ENCODE results near the gene NCOA1. TPM values are rescaled to one million over a fixed set of nuclear protein-coding genes. Genes with fewer than 3 reads are reported as not detected.

The NCOA1 gene
- total and polyA plus RNA-seq, 2 donors (not counting 3 experiments of a cell fraction or from before 2014, with no cell fraction given) = 11.4 to 14.1 TPM

GRCh38 chr2:24672589-24672988 lies 181.5 kb downstream of the NCOA1 start:
- TF ChIP-seq, protein P1, sequence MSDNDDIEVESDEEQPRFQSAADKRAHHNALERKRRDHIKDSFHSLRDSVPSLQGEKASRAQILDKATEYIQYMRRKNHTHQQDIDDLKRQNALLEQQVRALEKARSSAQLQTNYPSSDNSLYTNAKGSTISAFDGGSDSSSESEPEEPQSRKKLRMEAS (IDR thresholded peaks at IDR 0.05; ENCODE audit: insufficient read depth, insufficient read length) = no peak
- no peak for TF ChIP-seq GATA2 (IDR thresholded peaks at IDR 0.05; ENCODE audit: insufficient read depth, insufficient read length, low read depth, low read length)
- no peak for TF ChIP-seq POLR2AphosphoS5 (IDR thresholded peaks at IDR 0.05; ENCODE audit: insufficient read depth, low read depth, low read length)
- TF ChIP-seq MYC (IDR thresholded peaks at IDR 0.05; ENCODE audit: low read depth, low read length) = no peak
- no peaks in the 10 kb centered on the region for H3K9me1 ChIP-seq (replicated peaks; ENCODE audit: control insufficient read depth, extremely low read depth, insufficient read depth, low read length)
- CTCF ChIA-PET = interaction anchor here (1.0 kb wide), 1 partner anchor 9 kb away, joined by 3 read pairs; no protein-coding TSS in a partner anchor
- H3K36me3 ChIP-seq (ENCODE audit: control insufficient read depth in 2 of 2, extremely low read depth in 1 of 2, insufficient read depth in 2 of 2, low read length in 2 of 2) = no peaks in the 10 kb centered on the region
- no peak overlapping the region for H3K9ac ChIP-seq (replicated peaks; ENCODE audit: extremely low read depth, insufficient read depth, low read length)
- H3K9me3 ChIP-seq (replicated peaks; ENCODE audit: control insufficient read depth, insufficient read depth, low read length) = no peaks in the 10 kb centered on the region
- dilution Hi-C loops (cut with MboI; ENCODE audit: extremely low pct_ligation_motif_present, low sequenced_read_pairs) (no loop called here), intact Hi-C loops (cut with micrococcal nuclease) (no loop called here)
- no peaks in the 10 kb centered on the region for H3K79me2 ChIP-seq (ENCODE audit: control insufficient read depth, insufficient read depth, low read length)
- H4K20me1 ChIP-seq (replicated peaks; ENCODE audit: control insufficient read depth, extremely low read depth, insufficient read depth, low read length) = no peaks in the 10 kb centered on the region
- BruUV-seq (replicated peaks) = no TSS peak
- POLR2A ChIA-PET = no interaction called here
- H3K27me3 ChIP-seq (ENCODE audit: control insufficient read depth in 2 of 2, insufficient read depth in 2 of 2, low read length in 2 of 2) = no peaks in the 10 kb centered on the region
- no peak overlapping the region for H3K27ac ChIP-seq (ENCODE audit: insufficient read depth, low read depth, low read length)
- FAIRE-seq (no peak), DNase-seq (ENCODE audit: low read depth, low spot score) (no peak)
- H3K4me2 ChIP-seq (ENCODE audit: insufficient read depth, low read length) = no peak overlapping the region
- no peak overlapping the region for H3K4me3 ChIP-seq (replicated peaks in 1 of 3; ENCODE audit: insufficient read depth in 1 of 3, low read depth in 1 of 3, low read length in 3 of 3)
- H3K4me1 ChIP-seq (ENCODE audit: control insufficient read depth, extremely low read depth, insufficient read depth, low read length) = no peaks in the 10 kb centered on the region
- no peak overlapping the region for H2AFZ ChIP-seq (ENCODE audit: low read depth, low read length)

DNA sequence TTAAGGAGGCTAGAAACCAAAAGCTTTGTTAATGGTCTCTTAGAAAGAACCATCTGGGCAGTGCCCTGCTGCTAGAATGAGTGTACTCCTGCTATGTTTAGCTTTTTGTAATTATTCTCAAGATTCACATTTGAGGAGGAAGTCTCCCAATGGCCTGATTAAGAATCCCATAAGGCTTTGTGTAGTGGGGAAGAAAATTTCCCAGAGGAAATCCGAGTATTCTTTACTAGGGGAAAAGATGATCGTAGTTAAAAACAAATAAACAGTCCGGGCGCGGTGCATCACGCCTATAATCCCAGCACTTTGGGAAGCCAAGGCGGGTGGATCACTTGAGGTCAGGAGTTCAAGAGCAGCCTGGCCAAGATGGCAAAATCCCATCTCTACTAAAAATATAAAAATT lies 184.3 kb downstream of the NCOA1 start:
- CTCF ChIA-PET = interaction anchor here (1.3 to 2.5 kb wide), 2 partner anchors 10 to 11 kb away, joined by 5 to 6 read pairs; no protein-coding TSS in a partner anchor

More for the DNA sequence above, 184.3 kb downstream of the NCOA1 start:
- intact Hi-C loops (cut with micrococcal nuclease) = no loop called here
- H3K36me3 ChIP-seq (ENCODE audit: control insufficient read depth in 2 of 2, extremely low read depth in 1 of 2, insufficient read depth in 2 of 2, low read length in 2 of 2) = no peaks in the 10 kb centered on the region
- DNase-seq (ENCODE audit: low read depth, low spot score) = peak; percentile 47
- no peak overlapping the region for H2AFZ ChIP-seq (ENCODE audit: low read depth, low read length)
- H3K9me1 ChIP-seq (replicated peaks; ENCODE audit: control insufficient read depth, extremely low read depth, insufficient read depth, low read length) = no peaks in the 10 kb centered on the region
- POLR2A ChIA-PET = no interaction called here
- H3K4me3 ChIP-seq (replicated peaks in 1 of 3; ENCODE audit: insufficient read depth in 1 of 3, low read depth in 1 of 3, low read length in 3 of 3) = no peak overlapping the region
- no peak overlapping the region for H3K4me2 ChIP-seq (ENCODE audit: insufficient read depth, low read length)
- no peaks in the 10 kb centered on the region for H3K79me2 ChIP-seq (ENCODE audit: control insufficient read depth, insufficient read depth, low read length)
- peak; percentile 55 for FAIRE-seq
- H3K27me3 ChIP-seq (ENCODE audit: control insufficient read depth in 2 of 2, insufficient read depth in 2 of 2, low read length in 2 of 2) = no peaks in the 10 kb centered on the region
- no peak overlapping the region for H3K9ac ChIP-seq (replicated peaks; ENCODE audit: extremely low read depth, insufficient read depth, low read length)
- no peaks in the 10 kb centered on the region for H3K9me3 ChIP-seq (replicated peaks; ENCODE audit: control insufficient read depth, insufficient read depth, low read length)
- TF ChIP-seq MYC (IDR thresholded peaks at IDR 0.05; ENCODE audit: low read depth, low read length) = no peak
- TF ChIP-seq, protein P2, sequence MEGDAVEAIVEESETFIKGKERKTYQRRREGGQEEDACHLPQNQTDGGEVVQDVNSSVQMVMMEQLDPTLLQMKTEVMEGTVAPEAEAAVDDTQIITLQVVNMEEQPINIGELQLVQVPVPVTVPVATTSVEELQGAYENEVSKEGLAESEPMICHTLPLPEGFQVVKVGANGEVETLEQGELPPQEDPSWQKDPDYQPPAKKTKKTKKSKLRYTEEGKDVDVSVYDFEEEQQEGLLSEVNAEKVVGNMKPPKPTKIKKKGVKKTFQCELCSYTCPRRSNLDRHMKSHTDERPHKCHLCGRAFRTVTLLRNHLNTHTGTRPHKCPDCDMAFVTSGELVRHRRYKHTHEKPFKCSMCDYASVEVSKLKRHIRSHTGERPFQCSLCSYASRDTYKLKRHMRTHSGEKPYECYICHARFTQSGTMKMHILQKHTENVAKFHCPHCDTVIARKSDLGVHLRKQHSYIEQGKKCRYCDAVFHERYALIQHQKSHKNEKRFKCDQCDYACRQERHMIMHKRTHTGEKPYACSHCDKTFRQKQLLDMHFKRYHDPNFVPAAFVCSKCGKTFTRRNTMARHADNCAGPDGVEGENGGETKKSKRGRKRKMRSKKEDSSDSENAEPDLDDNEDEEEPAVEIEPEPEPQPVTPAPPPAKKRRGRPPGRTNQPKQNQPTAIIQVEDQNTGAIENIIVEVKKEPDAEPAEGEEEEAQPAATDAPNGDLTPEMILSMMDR (IDR thresholded peaks at IDR 0.05; ENCODE audit: extremely low read depth in 1 of 2, insufficient read depth in 1 of 2, low read depth in 1 of 2, low read length in 2 of 2) = no peak
- no peak for TF ChIP-seq POLR2AphosphoS5 (IDR thresholded peaks at IDR 0.05; ENCODE audit: insufficient read depth, low read depth, low read length)
- TF ChIP-seq EZH2 (IDR thresholded peaks at IDR 0.05; ENCODE audit: borderline replicate concordance, low read depth, low read length, severe bottlenecking) = no peak
- no peak for TF ChIP-seq POLR2A (IDR thresholded peaks at IDR 0.05; ENCODE audit: low read depth, low read length)
- TF ChIP-seq JUN (IDR thresholded peaks at IDR 0.05; ENCODE audit: borderline replicate concordance, insufficient read depth, insufficient read length, low read depth) = no peak
- no peak for TF ChIP-seq FOS (IDR thresholded peaks at IDR 0.05; ENCODE audit: borderline replicate concordance, insufficient read depth, low read length)
- no peak for TF ChIP-seq GATA2 (IDR thresholded peaks at IDR 0.05; ENCODE audit: insufficient read depth, insufficient read length, low read depth, low read length)
- TF ChIP-seq, protein P1 (IDR thresholded peaks at IDR 0.05; ENCODE audit: insufficient read depth, insufficient read length) = no peak
- no peaks in the 10 kb centered on the region for H4K20me1 ChIP-seq (replicated peaks; ENCODE audit: control insufficient read depth, extremely low read depth, insufficient read depth, low read length)
- no peaks in the 10 kb centered on the region for H3K4me1 ChIP-seq (ENCODE audit: control insufficient read depth, extremely low read depth, insufficient read depth, low read length)
- H3K27ac ChIP-seq (ENCODE audit: insufficient read depth, low read depth, low read length) = no peak overlapping the region
- dilution Hi-C loops (cut with MboI; ENCODE audit: extremely low pct_ligation_motif_present, low sequenced_read_pairs) = no loop called here
- no TSS peak for BruUV-seq (replicated peaks)

All from endothelial cell of umbilical vein (primary cell).